ENCODE data around the gene SEC61A2.
"Not testable (repeated sequence)": the region's sequence is repeated elsewhere in the genome, so short reads cannot be mapped to it uniquely, and the experiment has no call there.

Gene SEC61A2

DNA sequence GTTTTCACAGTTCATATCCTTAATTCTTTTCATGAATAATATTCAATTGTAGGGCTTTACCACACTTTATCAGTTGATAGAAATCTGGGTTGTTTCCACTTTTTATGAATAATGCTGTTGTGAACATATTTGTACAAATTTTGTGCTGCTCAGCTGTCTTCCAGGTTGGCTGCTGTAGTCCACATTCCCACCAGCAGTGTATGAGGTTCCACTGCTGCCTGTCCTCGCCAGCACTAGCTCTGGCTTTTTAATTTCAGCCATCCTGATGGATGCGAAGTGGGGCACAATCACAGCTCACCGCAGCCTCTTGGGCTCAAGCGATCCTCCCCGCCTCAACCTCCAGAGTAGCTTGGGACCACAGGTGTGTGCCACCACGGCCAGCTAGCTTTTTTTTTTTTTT lies 33.5 kb downstream of the SEC61A2 start:
- no peak for DNase-seq

DNA sequence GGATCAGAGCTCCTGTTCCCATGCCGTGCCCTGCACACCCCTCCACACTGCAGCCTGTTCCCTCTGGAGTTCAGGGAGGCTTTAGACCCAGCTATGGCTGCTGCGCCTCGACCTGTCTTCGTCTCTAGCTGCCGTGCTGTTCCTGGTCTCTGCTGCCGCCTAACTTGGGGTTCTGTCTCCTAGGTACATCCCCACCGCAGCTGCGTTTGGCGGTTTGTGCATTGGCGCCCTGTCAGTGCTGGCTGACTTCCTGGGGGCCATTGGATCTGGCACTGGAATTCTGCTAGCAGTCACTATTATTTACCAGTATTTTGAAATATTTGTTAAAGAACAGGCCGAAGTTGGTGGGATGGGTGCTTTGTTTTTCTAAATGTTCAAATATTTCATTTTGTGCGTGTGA lies 34.6 kb downstream of the SEC61A2 start:
- DNase-seq = no peak

DNA sequence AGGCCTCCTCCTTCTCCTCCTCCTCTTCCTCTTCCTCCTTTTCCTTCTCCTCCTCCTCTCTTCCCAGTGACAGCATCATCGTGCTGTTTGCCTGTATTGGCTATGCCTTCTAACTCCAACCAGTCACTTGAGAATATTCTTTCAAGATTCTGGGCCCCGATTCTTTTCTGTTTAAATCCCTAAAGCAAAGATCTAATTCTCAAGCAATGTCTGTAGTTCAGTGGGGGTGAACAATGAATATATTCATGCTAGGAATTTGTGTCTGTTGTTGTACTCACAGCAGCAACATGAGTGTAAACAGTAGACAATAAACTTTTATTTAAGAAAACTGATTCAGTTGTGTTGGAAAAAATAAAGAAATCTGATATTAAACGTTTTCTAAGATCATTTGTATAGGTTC lies 35.6 kb downstream of the SEC61A2 start:
- no peak for DNase-seq

DNA sequence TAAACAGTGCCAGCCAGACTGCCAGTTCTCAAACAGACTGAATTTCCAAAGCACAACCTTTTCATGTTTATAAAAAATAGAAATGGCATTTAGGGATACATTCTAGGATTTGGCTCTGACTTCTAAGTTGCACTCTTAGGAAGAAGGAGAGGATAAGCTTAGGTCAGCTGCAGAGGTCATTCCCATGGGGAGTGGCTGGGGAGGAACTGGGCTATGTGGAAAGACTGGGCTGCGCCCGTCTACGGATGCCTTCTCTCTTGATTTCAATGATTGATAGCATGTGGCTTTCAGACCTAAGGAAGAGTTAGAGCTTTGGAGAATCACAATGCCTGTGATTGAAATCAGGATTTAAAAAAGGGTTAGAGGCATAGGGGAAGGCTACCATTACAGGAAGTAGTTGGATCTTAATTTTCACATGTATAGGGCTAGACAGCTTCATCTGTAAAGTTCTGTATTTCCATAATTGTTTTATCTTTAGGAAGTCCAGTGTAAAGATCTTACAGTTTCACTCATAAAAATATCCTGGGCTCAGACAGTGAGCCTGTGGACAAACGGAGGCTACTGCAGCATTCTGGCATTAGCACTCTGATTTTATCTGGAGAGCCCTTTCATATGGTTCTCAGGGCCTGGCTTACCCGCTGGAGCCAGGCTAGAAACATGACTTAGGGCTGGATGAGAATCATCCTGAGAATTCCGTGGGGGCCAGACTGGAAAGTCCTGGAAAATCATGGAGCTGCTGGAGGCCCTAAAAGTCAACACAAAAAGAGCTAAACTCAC lies 36.7 kb downstream of the SEC61A2 start:
- DNase-seq = no peak

DNA sequence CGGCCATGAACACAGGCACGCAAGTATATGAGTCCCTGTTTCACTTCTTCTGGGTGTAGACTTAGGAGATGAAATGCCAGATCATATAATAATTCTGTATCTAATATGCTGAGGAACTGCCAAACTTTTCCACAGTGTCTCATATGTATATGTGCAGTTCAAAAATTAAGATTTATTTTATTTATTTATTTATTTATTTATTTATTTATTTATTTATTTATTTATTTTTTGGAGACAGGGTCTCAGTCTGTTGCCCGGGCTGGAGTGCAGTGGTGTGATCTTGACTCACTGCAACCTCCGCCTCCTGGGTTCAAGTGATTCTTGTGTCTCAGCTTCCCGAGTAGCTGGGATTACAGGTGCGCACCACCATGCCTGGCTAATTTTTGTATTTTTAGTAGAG lies 42.0 kb downstream of the SEC61A2 start:
- not testable (repeated sequence) for DNase-seq

DNA sequence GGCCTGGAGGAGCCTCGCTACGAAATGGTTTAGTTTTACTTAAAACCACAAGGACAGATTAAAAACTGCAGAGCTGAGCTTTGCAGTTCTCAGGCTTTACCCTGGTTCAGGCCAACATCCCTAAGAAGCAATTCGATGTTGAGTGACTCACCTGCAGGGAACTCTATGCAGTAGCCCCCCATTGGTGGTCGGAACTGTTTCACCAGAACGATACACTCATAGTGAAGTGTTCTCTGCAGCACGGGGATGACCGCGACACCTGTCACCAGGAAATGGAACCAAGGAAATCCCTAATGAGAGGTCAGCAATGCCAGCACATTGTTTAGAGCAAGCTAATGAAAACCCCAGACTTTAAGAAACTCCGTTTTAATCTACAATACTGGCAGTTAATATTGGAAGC lies 48.2 kb downstream of the SEC61A2 start:
- no peak for DNase-seq

DNA sequence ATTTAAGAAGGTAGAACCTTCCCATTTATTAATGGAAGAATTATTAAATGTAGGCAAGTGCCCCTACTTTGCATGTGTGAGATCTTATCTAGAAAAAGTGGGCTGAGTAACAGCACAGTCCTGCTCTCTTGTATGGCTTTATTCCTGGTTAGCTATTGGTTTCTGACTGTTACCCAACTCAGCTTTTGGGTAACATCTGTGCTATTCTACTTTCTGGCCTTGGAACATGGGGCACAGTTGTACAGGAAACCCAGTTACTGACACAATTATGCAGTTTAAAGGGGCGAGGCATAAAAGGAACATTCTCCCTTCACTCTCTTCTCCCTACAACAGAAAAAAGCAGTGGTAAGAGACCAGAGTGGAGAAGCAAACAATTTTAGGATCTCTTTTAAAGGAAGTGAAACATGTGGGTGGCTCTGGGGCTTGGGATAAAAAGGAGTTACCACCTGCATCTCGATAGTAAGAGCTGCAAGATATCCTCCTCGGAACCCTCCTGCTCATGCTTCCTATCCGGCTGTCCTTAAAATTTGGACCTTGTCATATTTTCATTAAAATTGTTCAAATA lies 50.2 kb downstream of the SEC61A2 start:
- no peak for DNase-seq

DNA sequence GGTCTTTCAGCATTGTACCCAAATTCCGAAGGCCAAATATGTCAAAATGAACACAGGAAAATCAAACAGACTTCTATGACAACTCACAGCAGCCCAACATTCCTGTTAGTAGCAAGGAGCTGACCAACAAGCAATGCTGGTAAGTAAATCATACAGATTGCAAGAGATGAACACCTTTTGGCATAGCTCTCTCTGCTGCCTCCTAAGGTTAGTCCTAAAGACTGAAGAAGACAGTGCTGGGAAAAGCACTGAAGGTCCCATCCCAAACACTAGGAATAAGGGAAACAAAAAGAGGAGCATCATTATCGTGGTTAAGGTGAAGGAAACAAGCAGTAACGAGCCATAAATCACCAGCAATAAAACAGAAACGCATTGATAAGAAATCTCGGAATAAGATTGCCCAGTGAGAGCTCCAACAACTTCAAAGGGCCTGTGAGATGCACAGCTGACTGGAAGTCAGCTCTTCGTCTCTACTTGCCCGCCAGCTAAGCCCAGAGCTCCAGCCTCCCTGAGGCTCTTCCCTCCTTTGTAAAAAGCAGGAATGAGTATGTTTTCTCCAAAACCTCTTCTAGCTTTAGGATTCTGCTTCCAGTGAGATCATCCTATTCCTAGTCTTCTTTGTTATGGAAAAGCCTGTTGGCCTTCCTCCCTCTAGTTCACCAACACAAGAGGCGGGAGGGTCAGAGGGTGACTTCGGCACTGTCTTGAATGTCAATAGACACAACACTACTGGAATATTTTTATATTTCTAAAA lies 50.9 kb downstream of the SEC61A2 start:
- DNase-seq = no peak

DNA sequence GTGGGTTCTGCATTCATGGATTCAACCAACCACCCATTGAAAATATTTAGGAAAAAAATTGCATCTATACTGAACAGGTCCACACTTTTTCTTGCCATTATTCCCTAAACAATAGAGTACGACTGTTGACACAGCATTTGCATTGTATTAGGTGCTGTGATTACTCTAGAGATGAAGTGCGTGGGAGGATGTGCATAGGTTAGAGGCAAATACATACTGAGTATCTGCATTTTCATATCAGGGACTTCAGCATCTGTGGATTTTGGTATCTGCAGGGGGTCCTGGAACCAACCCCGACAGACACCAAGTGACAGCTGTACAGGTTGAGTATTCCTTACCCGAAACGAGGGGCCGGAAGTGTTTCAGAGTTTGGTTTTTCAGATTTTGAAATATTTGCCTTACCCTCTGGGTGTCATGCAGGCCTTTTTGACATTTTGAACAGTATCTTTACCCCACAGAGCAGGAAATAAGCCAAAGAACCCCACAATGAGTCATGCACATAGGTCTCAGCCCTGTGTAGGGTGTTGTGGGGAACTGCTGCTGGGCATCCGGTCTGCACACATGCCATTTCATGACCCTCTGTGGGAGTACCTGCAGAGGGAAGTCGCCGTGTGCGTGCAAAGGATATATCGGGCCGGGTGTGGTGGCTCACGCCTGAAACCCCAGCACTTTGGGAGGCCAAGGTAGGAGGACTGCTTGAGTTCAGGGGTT lies 51.7 kb downstream of the SEC61A2 start:
- no peak for DNase-seq

DNA sequence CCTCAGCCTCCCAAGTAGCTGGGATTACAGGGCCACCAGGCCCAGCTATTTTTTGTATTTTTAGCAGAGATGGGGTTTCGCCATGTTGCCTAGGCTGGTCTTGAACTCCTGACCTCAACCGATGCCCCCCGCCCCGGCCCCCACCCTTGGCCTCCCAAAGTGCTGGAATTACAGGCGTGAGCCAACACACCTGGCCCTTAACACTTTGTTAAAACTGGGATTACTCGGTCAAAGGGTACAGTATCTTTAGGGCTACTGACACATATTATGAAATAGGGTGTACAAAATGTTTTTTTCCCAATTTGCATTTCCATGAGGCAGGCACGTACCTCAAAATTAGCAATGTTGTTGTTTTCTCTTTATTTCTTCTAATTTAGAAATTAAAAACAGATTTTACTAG lies 54.7 kb downstream of the SEC61A2 start:
- no peak for DNase-seq

DNA sequence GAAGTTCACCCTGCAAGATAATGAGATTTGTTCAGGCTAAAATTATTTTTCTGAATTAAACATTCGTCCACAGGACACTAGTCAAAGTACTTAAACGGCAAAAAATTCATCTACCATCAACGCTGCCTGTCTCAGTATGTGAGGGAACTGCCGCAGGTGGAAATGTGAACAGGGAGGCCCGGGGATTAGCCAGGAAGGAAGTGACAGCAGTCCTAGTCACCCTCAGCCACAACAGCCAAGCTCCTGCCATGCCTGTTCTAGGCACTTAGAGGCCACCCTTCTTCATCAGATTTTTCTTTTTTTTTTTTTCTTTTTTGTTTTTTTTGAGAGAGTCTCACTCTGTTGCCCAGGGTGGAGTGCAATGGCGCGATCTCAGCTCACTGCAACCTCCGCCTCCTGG lies 56.8 kb downstream of the SEC61A2 start:
- no peak for DNase-seq

DNA sequence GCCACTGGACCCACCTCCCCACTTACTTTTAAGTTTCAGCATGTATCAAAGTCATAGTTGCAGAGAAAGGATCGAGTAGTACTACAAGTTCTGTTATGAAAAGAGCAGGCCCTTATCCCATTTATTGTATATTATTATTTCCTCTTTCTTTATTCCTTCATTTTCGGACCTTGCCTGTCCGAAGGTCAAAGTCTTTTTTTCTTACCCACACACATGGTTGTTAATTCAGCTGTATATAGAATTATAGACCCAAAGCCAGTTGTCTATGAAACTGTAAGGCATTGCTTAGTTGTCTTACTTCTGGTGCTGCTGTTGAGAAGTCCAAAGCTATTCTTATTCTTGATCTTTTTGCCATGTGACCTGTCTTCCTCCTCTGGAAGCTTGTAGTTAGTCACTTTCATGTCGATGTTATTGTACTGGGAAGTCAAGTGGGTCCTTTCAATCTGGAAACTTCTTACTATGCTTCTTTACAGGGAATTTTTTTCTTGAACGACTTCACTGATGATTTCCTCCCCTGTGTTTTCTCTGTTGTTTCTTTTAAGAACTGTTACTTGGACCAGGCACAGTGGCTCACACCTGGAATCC lies 57.9 kb downstream of the SEC61A2 start:
- DNase-seq = no peak

DNA sequence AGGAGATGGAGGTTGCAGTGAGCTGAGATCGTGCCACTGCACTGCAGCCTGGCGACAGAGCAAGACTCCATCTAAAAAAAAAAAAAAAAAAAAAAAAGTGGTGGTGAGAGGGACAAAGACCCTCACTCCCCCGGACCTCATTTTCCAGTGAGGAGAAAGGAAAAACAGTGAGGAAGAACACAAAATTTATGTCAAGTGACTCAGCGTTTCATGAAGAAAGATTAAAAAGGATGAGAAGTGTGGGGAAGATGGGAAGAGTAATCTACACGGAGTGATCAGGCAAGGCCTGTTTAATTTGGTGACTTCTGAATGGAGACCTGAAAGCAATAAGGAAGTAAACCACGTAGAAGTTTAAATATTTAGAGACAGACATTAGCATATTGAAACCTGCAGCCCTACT lies 59.2 kb downstream of the SEC61A2 start:
- DNase-seq = no peak

DNA sequence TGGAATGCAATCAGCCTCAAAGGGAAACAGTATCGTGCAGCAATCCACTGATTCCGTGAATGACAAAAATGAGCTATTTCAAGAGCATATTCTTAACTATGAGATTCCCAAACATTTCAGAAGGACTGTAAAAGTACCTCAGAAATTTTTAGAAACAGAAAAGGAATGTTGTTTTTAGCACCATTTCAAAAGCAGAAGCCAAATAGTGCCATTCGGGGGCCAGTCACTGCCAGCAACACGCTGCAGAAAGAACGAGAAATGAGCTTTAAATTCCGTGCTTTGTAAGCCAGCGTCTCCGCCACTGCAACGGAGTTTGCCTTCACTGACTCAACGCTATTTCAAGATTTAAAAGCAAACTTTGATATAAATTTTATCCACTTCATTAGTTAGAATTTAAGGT lies 59.9 kb downstream of the SEC61A2 start:
- DNase-seq = no peak

DNA sequence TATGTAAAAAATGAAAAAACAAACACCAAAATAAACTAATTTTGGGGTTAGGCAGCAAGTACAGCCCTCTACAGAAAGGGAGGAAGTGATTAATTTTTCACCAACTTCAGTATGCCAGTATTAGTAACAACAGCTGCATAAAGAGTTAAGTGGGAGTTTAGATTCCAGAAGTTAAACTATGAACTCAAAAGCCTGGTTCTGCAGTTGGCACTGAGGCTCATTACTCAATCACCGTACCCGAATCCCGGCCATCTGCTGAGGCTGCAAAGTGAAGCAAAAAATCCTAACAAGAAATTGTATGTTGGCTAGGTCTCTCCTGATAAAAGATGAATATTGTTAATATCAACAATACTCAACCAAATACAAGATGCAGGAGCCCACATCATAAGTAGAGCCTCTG lies 62.2 kb downstream of the SEC61A2 start:
- no peak for DNase-seq

DNA sequence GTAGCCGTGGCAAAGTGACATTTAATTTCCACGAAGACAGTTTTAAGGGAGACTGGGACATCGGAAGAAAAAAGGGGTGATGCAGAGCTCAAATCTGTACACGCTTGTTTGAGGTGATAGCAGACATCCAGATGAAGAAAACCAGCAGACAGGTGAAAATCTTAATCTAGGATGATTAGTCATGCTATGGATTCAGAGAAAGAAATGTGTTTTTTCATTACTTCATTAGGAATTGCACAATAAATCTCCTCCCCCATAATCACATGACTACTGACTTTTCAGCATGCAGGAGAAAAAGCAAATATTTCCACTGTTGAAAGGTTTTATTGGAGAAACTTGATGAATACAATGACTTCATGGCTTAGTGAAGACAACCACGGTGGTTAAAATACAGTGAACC lies 63.7 kb downstream of the SEC61A2 start:
- DNase-seq = no peak

DNA sequence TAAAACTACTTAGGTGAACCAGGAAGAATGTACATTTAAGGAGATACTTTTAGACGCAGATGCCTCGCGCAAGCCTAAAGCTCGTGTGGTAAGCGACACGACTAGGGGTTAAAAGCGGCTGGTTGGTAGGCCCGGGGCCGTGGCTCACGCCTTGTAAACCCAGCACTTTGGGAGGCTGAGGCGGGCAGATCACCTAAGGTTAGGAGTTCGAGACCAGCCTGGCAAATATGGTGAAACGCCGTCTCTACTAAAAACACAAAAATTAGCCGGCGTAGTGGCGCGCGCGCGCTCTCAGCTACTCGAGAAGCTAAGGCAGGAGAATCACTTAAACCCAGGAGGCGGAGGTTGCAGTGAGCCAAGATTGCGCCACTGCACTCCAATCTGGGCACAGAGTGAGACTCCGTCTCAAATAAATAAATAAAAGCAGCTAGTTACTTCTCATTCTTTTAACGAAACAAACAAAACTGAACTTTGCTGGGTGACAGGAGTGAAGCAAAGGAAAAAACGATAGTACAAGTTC lies 65.3 kb downstream of the SEC61A2 start:
- no peak for DNase-seq

DNA sequence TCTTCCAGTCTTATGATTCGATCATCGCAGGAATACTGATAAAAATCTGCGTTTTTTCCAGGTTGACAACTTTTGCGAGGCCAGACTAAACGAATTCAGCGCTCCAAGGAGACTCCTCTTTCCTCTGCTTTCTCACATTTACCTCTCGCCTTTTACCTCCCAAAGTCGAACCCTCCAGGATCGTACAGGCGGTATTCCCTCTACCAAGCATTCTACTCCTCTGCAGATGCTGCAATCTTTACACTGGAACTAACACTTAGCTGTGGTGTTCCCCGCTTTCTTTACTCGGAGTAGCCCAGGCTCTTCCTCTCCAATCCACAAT lies 65.8 kb downstream of the SEC61A2 start:
- no peak for DNase-seq

DNA sequence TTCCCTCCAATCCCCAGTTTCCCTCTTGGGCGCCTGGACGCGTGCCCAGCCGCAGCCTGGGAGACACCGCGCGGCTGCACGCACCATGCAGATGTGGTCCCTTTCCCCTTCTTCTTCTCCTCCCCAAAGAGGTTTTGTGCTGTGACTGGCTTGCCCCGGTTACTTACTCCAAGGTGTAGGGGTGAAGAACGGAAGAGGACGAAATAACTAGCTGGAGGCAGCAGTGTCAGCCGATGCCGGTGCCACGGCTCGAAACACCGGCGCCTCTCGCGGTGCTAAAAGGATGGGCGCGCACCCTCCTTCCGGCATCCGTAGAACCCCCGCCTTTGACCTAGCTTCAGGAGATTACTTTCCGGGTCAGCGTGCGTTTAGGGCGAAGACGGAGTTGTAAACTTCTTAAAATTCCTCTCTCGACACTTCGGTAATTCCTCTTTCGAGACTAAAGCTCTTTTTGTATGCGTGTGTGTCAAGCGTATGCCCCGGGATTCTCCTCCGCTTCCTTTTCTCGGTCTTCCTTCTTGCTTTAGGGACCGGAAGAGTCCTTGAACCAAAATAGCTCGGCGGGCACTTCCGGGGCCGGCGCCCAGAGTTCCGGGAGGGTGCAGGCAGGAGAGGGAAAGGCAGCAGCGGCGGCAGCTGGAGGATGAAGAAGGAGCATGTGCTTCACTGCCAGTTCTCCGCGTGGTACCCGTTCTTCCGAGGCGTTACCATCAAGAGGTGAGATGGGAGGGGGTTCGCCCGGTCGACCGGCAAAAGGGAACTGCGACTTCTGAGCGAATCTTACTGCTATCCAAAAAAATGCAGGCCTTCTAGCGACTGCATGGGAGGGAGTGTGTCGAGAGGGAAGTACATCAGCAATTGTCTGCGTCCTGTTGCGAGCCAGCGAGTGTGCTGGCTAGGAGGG lies 66.4 kb downstream of the SEC61A2 start, which contains the start of the genes CDC123 and NUDT5:
Gene CDC123, plus strand, starts transcription at position 586 of the 904 bp plus-strand sequence. Its CDS starts 58 bp downstream, at position 644.
Gene NUDT5, minus strand, starts transcription at position 289 of the 904 bp plus-strand sequence. CDS start 9,600 bp downstream, outside the sequence.
- peak; percentile 46 for DNase-seq

DNA sequence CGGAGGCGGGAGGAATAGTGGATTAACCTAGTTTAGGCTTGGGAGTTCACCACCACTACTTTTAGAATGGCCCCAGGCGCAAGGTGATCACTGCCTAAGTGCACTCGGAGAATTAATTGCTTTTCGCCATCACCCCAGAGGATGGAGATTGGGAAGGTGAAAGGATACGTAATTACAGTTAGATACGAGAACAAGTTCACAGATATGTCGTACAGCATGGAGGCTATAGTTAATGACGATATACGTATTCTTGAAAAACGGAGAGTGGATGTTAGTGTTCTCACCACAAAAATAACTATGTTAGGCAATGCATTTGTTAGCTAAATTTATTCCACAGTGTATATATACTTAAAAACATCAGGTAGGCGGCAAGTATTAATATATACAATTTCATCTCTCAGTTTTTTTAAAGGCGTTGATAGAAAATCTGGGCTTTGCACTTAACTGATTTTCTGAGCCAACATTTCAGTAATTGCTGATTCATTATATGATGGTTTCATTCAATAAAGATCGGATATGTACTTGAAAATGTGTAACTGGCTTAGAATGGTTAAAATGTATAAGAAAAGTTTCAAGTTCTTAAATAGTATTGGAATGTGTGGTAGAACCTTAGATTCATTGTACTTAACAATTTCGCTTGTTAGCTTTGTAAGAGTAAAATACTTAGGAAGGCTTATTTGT lies 67.2 kb downstream of the SEC61A2 start:
- DNase-seq = no peak

DNA sequence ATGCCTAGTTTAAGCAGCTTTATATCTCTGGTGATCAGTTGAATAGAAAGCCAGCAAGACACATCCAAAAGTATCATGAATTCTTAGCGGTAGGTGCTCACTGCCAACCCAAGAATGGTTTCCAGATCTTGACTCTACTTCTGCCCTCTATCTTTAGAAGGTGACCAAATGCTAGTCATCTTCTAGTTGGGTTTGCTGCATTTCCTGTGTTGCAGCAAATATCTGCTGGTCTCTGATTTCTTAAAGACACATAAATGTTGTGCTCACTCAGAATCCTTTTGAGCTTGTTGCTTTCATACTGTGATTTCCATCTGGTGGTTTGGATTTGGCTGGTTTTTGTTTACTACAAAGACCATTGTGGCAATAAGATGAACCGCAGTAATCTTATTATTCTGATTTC lies 68.7 kb downstream of the SEC61A2 start:
- DNase-seq = no peak

Data from NCI-H1048 (cell line).